Adrenal gland (tissue), 5 donors: ENCODE measurements around the gene FOSL1.

Experiments
- POLR2A ChIP-seq, 2 donors: fragments of 450-650 bp; IDR thresholded peaks; one replicate each; pipeline ENCODE4 v1.6.1; 2017; ENCODE audit warnings: antibody characterized with exemption in 2 of 2, mild to moderate bottlenecking in 2 of 2, moderate library complexity in 1 of 2
- TF ChIP-seq, protein P1 (sequence below), 6 experiments: fragments of 450-650 bp in 4 of 6; fragments of 200-600 bp in 2 of 6; sonication (generic) in 1 of 6; IDR thresholded peaks; 1 replicate in 5 of 6; 2 replicates in 1 of 6; pipeline versions ENCODE4 v1.5.1 to v1.8.0; 2016 to 2021; ENCODE audit warnings: antibody characterized with exemption in 6 of 6, mild to moderate bottlenecking in 2 of 6, moderate library complexity in 1 of 6
- donor health status: DM: no; HTN: no; CAD: no.

DNA sequence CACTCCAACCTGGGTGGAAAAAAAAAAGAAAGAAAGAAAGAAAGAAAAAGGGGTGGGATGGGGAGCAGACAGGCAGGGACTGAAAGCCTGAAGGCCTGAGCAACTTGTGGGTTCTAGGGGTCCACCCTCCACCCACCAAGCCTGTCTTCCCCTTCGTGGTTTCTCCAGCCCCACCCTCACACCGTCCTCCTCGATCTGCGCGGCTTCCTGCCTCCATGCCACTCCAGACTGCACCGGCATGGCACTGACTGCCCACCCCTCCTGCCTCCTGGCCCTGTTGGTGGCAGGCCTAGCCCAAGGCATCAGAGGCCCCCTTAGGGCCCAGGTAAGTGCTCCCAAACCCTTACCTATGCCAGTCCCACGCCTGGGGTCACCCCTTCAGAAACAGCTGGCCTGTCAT is 20.6 kb downstream of the FOSL1 start, which contains the start of gene CTSW:
- TF ChIP-seq, protein P1, sequence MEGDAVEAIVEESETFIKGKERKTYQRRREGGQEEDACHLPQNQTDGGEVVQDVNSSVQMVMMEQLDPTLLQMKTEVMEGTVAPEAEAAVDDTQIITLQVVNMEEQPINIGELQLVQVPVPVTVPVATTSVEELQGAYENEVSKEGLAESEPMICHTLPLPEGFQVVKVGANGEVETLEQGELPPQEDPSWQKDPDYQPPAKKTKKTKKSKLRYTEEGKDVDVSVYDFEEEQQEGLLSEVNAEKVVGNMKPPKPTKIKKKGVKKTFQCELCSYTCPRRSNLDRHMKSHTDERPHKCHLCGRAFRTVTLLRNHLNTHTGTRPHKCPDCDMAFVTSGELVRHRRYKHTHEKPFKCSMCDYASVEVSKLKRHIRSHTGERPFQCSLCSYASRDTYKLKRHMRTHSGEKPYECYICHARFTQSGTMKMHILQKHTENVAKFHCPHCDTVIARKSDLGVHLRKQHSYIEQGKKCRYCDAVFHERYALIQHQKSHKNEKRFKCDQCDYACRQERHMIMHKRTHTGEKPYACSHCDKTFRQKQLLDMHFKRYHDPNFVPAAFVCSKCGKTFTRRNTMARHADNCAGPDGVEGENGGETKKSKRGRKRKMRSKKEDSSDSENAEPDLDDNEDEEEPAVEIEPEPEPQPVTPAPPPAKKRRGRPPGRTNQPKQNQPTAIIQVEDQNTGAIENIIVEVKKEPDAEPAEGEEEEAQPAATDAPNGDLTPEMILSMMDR (IDR thresholded peaks at IDR 0.05): no peak
- TF ChIP-seq POLR2A (IDR thresholded peaks at IDR 0.05): no peak
